Stimulated activated CD8-positive, alpha-beta memory T cell treated with anti-CD3 and anti-CD28 coated beads, Interleukin-4, amount 100 ng/mL, for 48 hours (primary cell): ENCODE results near the gene ZNF646.
"Not testable (repeated sequence)": the region's sequence is repeated elsewhere in the genome, so short reads cannot be mapped to it uniquely, and the experiment has no call there.

Experiments used
- DNase-seq: peaks from one replicate; pipeline ENCODE4 v3.0.0-alpha.2; 2020

ZNF646 gene

GRCh38 chr16:31085873-31086628 lies 11.8 kb downstream of the ZNF646 start:
- DNase-seq, result no peak

GRCh38 chr16:31086629-31086906 lies 12.3 kb downstream of the ZNF646 start:
- DNase-seq, result no peak

GRCh38 chr16:31087481-31087880 lies 13.3 kb downstream of the ZNF646 start:
- no peak for DNase-seq

GRCh38 chr16:31087971-31088370 lies 13.7 kb downstream of the ZNF646 start:
- no peak for DNase-seq

GRCh38 chr16:31088459-31089183 lies 14.4 kb downstream of the ZNF646 start, which contains the start of gene PRSS53:
TSS of gene PRSS53 (minus strand) at chr16:31088943. CDS start at chr16:31088809, 134 bp downstream.
- DNase-seq, result no peak

GRCh38 chr16:31089199-31089598 lies 15.0 kb downstream of the ZNF646 start:
- no peak for DNase-seq

GRCh38 chr16:31090540-31090939 lies 16.3 kb downstream of the ZNF646 start:
- DNase-seq, result no peak

- DNase-seq, result no peak
Observed at GRCh38 chr16:31092330-31092729, 18.1 kb downstream of the ZNF646 start.

GRCh38 chr16:31093132-31093703 lies 19.0 kb downstream of the ZNF646 start:
- DNase-seq, result no peak

GRCh38 chr16:31094088-31094423 lies 19.8 kb downstream of the ZNF646 start:
- peak; percentile 41 for DNase-seq

- DNase-seq, result peak; percentile 92
Observed at GRCh38 chr16:31094424-31095120, 20.4 kb downstream of the ZNF646 start, which contains the start of gene VKORC1. TSS of gene VKORC1 (minus strand) at chr16:31094797. CDS start at chr16:31094729, 68 bp downstream.

GRCh38 chr16:31099860-31100638 lies 25.8 kb downstream of the ZNF646 start:
- no peak for DNase-seq

- DNase-seq, result not testable (repeated sequence)
Observed at GRCh38 chr16:31100876-31101641, 26.8 kb downstream of the ZNF646 start.

- DNase-seq, result peak; percentile 98
Observed at GRCh38 chr16:31105677-31106213, 31.5 kb downstream of the ZNF646 start.

- DNase-seq, result no peak
Observed at GRCh38 chr16:31106509-31107464, 32.6 kb downstream of the ZNF646 start.

- peak; percentile 66 for DNase-seq
Observed at GRCh38 chr16:31107465-31107867, 33.2 kb downstream of the ZNF646 start.

GRCh38 chr16:31108035-31108793 lies 34.0 kb downstream of the ZNF646 start, which contains the start of gene BCKDK:
TSS of gene BCKDK (plus strand) at chr16:31108386. CDS start at chr16:31109224, 838 bp downstream.
- peak; percentile 89 for DNase-seq

- no peak for DNase-seq
Observed at GRCh38 chr16:31108794-31109558, 34.8 kb downstream of the ZNF646 start.

- no peak for DNase-seq
Observed at GRCh38 chr16:31109622-31110021, 35.4 kb downstream of the ZNF646 start.
